PC-9 (cell line): ENCODE results near the gene RFX4.

Source experiments
- CTCF ChIP-seq: fragments of 200-600 bp; sonication (generic); conservative IDR thresholded peaks from 2 replicates; pipeline ENCODE4 v1.6.1; 2017; ENCODE audit warnings: mixed run types, antibody characterized with exemption, mild to moderate bottlenecking, moderate library complexity
- EZH2 ChIP-seq: fragments of 200-600 bp; sonication (generic); IDR thresholded peaks from 2 replicates; pipeline ENCODE4 v1.8.0; 2017; ENCODE audit warnings: antibody characterized with exemption, low read depth

GRCh38 chr12:106541201-106541600, 41.6 kb upstream of the RFX4 start:
- TF ChIP-seq CTCF: no peak
- no peak for TF ChIP-seq EZH2
